ENCODE data around the gene SACS.
"Not testable (repeated sequence)": the region's sequence is repeated elsewhere in the genome, so short reads cannot be mapped to it uniquely, and the experiment has no call there.

SACS gene

GRCh38 chr13:23401156-23401555, 32.3 kb downstream of the SACS start:
- not testable (repeated sequence) for H3K4me1 Mint-ChIP-seq, ATAC-seq
- H3K9me3 Mint-ChIP-seq, result peaks cover 11% of the 10 kb centered on the region

GRCh38 chr13:23399347-23399746, 34.2 kb downstream of the SACS start:
- Mint-ChIP-seq H3K27me3 (peaks cover 30% of the 10 kb centered on the region), H3K9me3 (peaks cover 11% of the 10 kb centered on the region), H3K27ac (no peak overlapping the region), H3K4me1 (no peaks in the 10 kb centered on the region), H3K4me3 (no peak overlapping the region), H3K36me3 (peaks cover 5% of the 10 kb centered on the region)
- no peak for ATAC-seq

More at GRCh38 chr13:23401156-23401555, 32.3 kb downstream of the SACS start:
- not testable (repeated sequence) for H3K4me3 Mint-ChIP-seq, H3K36me3 Mint-ChIP-seq, H3K27ac Mint-ChIP-seq
- peaks cover 26% of the 10 kb centered on the region for H3K27me3 Mint-ChIP-seq

GRCh38 chr13:23394821-23395220, 38.7 kb downstream of the SACS start:
- Mint-ChIP-seq H3K36me3 (peaks cover 5% of the 10 kb centered on the region), H3K27me3 (peaks cover 19% of the 10 kb centered on the region), H3K4me1 (no peaks in the 10 kb centered on the region), H3K4me3 (no peak overlapping the region), H3K9me3 (peaks cover 8% of the 10 kb centered on the region), H3K27ac (no peak overlapping the region)
- no peak for ATAC-seq

- H3K4me1 Mint-ChIP-seq, result no peaks in the 10 kb centered on the region
- no peaks in the 10 kb centered on the region for H3K36me3 Mint-ChIP-seq
- no peak for ATAC-seq
- no peak overlapping the region for H3K4me3 Mint-ChIP-seq
- H3K27ac Mint-ChIP-seq, result no peak overlapping the region
- H3K27me3 Mint-ChIP-seq, result peaks cover 9% of the 10 kb centered on the region
- H3K9me3 Mint-ChIP-seq, result no peaks in the 10 kb centered on the region
These were observed 40.4 kb downstream of the SACS start for GRCh38 chr13:23392925-23393645.

- H3K27ac Mint-ChIP-seq, result no peak overlapping the region
- H3K9me3 Mint-ChIP-seq, result no peaks in the 10 kb centered on the region
- peaks cover 9% of the 10 kb centered on the region for H3K27me3 Mint-ChIP-seq
- no peak overlapping the region for H3K4me3 Mint-ChIP-seq
- H3K4me1 Mint-ChIP-seq, result no peaks in the 10 kb centered on the region
- ATAC-seq, result no peak
- no peaks in the 10 kb centered on the region for H3K36me3 Mint-ChIP-seq
These were observed 41.2 kb downstream of the SACS start for GRCh38 chr13:23392313-23392712.

- no peaks in the 10 kb centered on the region for H3K9me3 Mint-ChIP-seq
- no peak overlapping the region for H3K4me3 Mint-ChIP-seq
- no peak overlapping the region for H3K27ac Mint-ChIP-seq
- H3K4me1 Mint-ChIP-seq, result no peaks in the 10 kb centered on the region
- H3K27me3 Mint-ChIP-seq, result peaks cover 9% of the 10 kb centered on the region
- no peaks in the 10 kb centered on the region for H3K36me3 Mint-ChIP-seq
- no peak for ATAC-seq
These were observed 41.8 kb downstream of the SACS start for GRCh38 chr13:23391752-23392151.

- no peaks in the 10 kb centered on the region for H3K9me3 Mint-ChIP-seq
- no peaks in the 10 kb centered on the region for H3K36me3 Mint-ChIP-seq
- H3K27ac Mint-ChIP-seq, result no peak overlapping the region
- H3K27me3 Mint-ChIP-seq, result no peaks in the 10 kb centered on the region
- H3K4me1 Mint-ChIP-seq, result peaks cover 18% of the 10 kb centered on the region
- ATAC-seq, result no peak
- H3K4me3 Mint-ChIP-seq, result no peak overlapping the region
These were observed 47.0 kb downstream of the SACS start for GRCh38 chr13:23386533-23386932.

- no peak for ATAC-seq
- Mint-ChIP-seq H3K4me3 (no peak overlapping the region), H3K27me3 (no peaks in the 10 kb centered on the region), H3K36me3 (no peaks in the 10 kb centered on the region), H3K9me3 (no peaks in the 10 kb centered on the region), H3K27ac (no peak overlapping the region), H3K4me1 (peaks cover 18% of the 10 kb centered on the region)
These were observed 47.6 kb downstream of the SACS start for GRCh38 chr13:23385931-23386330.

- no peaks in the 10 kb centered on the region for H3K27me3 Mint-ChIP-seq
- H3K4me1 Mint-ChIP-seq, result peaks cover 28% of the 10 kb centered on the region
- no peak overlapping the region for H3K4me3 Mint-ChIP-seq
- peak overlapping the region; percentile 57 for H3K27ac Mint-ChIP-seq
- H3K9me3 Mint-ChIP-seq, result no peaks in the 10 kb centered on the region
- H3K36me3 Mint-ChIP-seq, result no peaks in the 10 kb centered on the region
- peak; percentile 97 for ATAC-seq
These were observed 49.4 kb downstream of the SACS start for GRCh38 chr13:23384111-23384510.

- ATAC-seq, result no peak
- Mint-ChIP-seq H3K4me1 (peaks cover 38% of the 10 kb centered on the region), H3K27ac (peak overlapping the region; percentile 57), H3K9me3 (no peaks in the 10 kb centered on the region), H3K27me3 (no peaks in the 10 kb centered on the region), H3K36me3 (no peaks in the 10 kb centered on the region), H3K4me3 (no peak overlapping the region)
These were observed 50.4 kb downstream of the SACS start for GRCh38 chr13:23383151-23383550.

- H3K4me1 Mint-ChIP-seq, result peaks cover 48% of the 10 kb centered on the region
- no peaks in the 10 kb centered on the region for H3K27me3 Mint-ChIP-seq
- no peak overlapping the region for H3K4me3 Mint-ChIP-seq
- no peak for ATAC-seq
- H3K9me3 Mint-ChIP-seq, result peaks cover 4% of the 10 kb centered on the region
- H3K36me3 Mint-ChIP-seq, result no peaks in the 10 kb centered on the region
- no peak overlapping the region for H3K27ac Mint-ChIP-seq
These were observed 51.6 kb downstream of the SACS start for GRCh38 chr13:23381866-23382265.

- peaks cover 54% of the 10 kb centered on the region for H3K4me1 Mint-ChIP-seq
- H3K36me3 Mint-ChIP-seq, result no peaks in the 10 kb centered on the region
- H3K9me3 Mint-ChIP-seq, result peaks cover 4% of the 10 kb centered on the region
- no peak overlapping the region for H3K4me3 Mint-ChIP-seq
- no peaks in the 10 kb centered on the region for H3K27me3 Mint-ChIP-seq
- no peak for ATAC-seq
- no peak overlapping the region for H3K27ac Mint-ChIP-seq
These were observed 53.0 kb downstream of the SACS start for GRCh38 chr13:23380534-23380933.

GRCh38 chr13:23377983-23378632, 55.4 kb downstream of the SACS start:
- H3K4me1 Mint-ChIP-seq, result peaks cover 44% of the 10 kb centered on the region
- H3K36me3 Mint-ChIP-seq, result no peaks in the 10 kb centered on the region
- peaks cover 4% of the 10 kb centered on the region for H3K9me3 Mint-ChIP-seq
- peak overlapping the region; percentile 11 for H3K27ac Mint-ChIP-seq
- peak overlapping the region; percentile 1 for H3K4me3 Mint-ChIP-seq
- peak; percentile 50 for ATAC-seq
- H3K27me3 Mint-ChIP-seq, result no peaks in the 10 kb centered on the region

GRCh38 chr13:23377579-23377978, 55.9 kb downstream of the SACS start:
- Mint-ChIP-seq H3K27me3 (no peaks in the 10 kb centered on the region), H3K36me3 (no peaks in the 10 kb centered on the region), H3K4me3 (no peak overlapping the region), H3K4me1 (peaks cover 47% of the 10 kb centered on the region), H3K27ac (no peak overlapping the region), H3K9me3 (peaks cover 4% of the 10 kb centered on the region)
- ATAC-seq, result no peak

GRCh38 chr13:23375001-23375971, 58.2 kb downstream of the SACS start:
- H3K4me3 Mint-ChIP-seq, result peak overlapping the region; percentile 81
- H3K27me3 Mint-ChIP-seq, result no peaks in the 10 kb centered on the region
- H3K4me1 Mint-ChIP-seq, result peaks cover 61% of the 10 kb centered on the region
- H3K36me3 Mint-ChIP-seq, result peaks cover 14% of the 10 kb centered on the region
- peaks cover 4% of the 10 kb centered on the region for H3K9me3 Mint-ChIP-seq
- peak; percentile 94 for ATAC-seq
- H3K27ac Mint-ChIP-seq, result peak overlapping the region; percentile 60

All from stimulated activated memory B cell treated with anti-CD40 and anti-IgM and Interleukin-4, amounts not matched to agents 10 μg/mL and 1 μg/mL and 100 μg/mL, for 72 hours (primary cell).